ENCODE results near the gene TEAD1.

TEAD1 gene

DNA sequence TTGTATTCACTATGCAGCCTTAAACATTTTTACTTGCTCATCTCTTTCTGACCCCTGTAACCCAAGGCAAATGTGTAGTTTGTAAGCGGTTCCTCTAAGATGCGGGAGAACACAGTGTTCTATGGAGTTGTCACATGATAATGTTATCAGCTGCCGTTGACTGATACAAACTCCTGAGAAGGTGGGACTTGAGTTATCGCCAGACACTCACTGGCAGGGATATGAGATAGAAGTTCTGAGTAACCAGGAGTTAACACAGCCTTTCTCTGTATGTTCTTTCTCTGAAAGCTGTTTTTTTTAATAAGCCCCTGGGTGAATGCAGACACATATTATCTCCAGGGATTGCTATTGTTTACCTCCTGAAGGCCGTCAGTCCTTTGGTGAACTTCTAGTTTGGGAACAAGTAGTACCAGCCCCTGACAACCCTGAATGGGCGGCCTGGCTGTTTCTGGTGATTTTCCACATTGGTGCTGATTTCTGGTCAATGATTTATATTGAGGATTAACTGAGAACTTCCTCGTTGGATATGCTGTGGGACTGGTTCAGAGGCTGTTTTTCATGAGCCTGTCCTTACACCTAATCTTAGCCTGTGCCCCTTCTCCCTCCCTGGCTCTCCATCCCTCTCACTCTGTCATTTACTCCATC is 179.6 kb downstream of the TEAD1 start:
- Histone ChIP-seq H4K20me1 (ENCODE audit: insufficient read depth, low read length) (no peaks in the 10 kb centered on the region), H2AFZ (ENCODE audit: low read length) (no peak overlapping the region), H3K4me2 (ENCODE audit: low read depth, low read length) (no peak overlapping the region), H3F3A (ENCODE audit: insufficient read depth, low read length) (no peaks in the 10 kb centered on the region), H3K9ac (ENCODE audit: low read length) (no peak overlapping the region), H3K79me2 (ENCODE audit: low read length) (peaks cover 74% of the 10 kb centered on the region), H3K27ac (ENCODE audit: low read length) (no peak overlapping the region), H3K27me3 (replicated peaks; ENCODE audit: insufficient read depth, low read length) (no peaks in the 10 kb centered on the region), H3K4me3 (ENCODE audit: low read length) (no peak overlapping the region), H3K4me1 (ENCODE audit: low read length) (0 out of 2 replicates have a peak, but pooled peaks cover under 1% of the 10 kb centered on the region), H3K9me3 (replicated peaks; ENCODE audit: insufficient read depth, low read length) (no peaks in the 10 kb centered on the region), H3K9me2 (replicated peaks; ENCODE audit: insufficient read depth, low read length) (no peaks in the 10 kb centered on the region), H3K36me3 (replicated peaks; ENCODE audit: insufficient read depth, low read length) (no peaks in the 10 kb centered on the region)
- no peak for TF ChIP-seq EZH2 (optimal IDR thresholded peaks at IDR 0.05; ENCODE audit: low read depth, low read length)
- TF ChIP-seq, protein P1, sequence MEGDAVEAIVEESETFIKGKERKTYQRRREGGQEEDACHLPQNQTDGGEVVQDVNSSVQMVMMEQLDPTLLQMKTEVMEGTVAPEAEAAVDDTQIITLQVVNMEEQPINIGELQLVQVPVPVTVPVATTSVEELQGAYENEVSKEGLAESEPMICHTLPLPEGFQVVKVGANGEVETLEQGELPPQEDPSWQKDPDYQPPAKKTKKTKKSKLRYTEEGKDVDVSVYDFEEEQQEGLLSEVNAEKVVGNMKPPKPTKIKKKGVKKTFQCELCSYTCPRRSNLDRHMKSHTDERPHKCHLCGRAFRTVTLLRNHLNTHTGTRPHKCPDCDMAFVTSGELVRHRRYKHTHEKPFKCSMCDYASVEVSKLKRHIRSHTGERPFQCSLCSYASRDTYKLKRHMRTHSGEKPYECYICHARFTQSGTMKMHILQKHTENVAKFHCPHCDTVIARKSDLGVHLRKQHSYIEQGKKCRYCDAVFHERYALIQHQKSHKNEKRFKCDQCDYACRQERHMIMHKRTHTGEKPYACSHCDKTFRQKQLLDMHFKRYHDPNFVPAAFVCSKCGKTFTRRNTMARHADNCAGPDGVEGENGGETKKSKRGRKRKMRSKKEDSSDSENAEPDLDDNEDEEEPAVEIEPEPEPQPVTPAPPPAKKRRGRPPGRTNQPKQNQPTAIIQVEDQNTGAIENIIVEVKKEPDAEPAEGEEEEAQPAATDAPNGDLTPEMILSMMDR (IDR thresholded peaks at IDR 0.05; ENCODE audit: low read length), result no peak
- TF ChIP-seq EZH2phosphoT487 (IDR thresholded peaks at IDR 0.05; ENCODE audit: low read length), result no peak
- no peak for DNase-seq

GRCh38 chr11:12854297-12854661 is 180.1 kb downstream of the TEAD1 start:
- Histone ChIP-seq H3K4me3 (ENCODE audit: low read length) (no peak overlapping the region), H3K79me2 (ENCODE audit: low read length) (peaks cover 74% of the 10 kb centered on the region), H4K20me1 (ENCODE audit: insufficient read depth, low read length) (no peaks in the 10 kb centered on the region), H3K27ac (ENCODE audit: low read length) (no peak overlapping the region), H3K4me1 (ENCODE audit: low read length) (no peaks in the 10 kb centered on the region), H3K27me3 (replicated peaks; ENCODE audit: insufficient read depth, low read length) (no peaks in the 10 kb centered on the region), H3K9ac (ENCODE audit: low read length) (no peak overlapping the region), H3K9me2 (replicated peaks; ENCODE audit: insufficient read depth, low read length) (no peaks in the 10 kb centered on the region), H3K4me2 (ENCODE audit: low read depth, low read length) (no peak overlapping the region), H3K9me3 (replicated peaks; ENCODE audit: insufficient read depth, low read length) (no peaks in the 10 kb centered on the region), H2AFZ (ENCODE audit: low read length) (no peak overlapping the region), H3K36me3 (replicated peaks; ENCODE audit: insufficient read depth, low read length) (no peaks in the 10 kb centered on the region), H3F3A (ENCODE audit: insufficient read depth, low read length) (no peaks in the 10 kb centered on the region)
- DNase-seq, result no peak
- TF ChIP-seq EZH2phosphoT487 (IDR thresholded peaks at IDR 0.05; ENCODE audit: low read length) (no peak), EZH2 (optimal IDR thresholded peaks at IDR 0.05; ENCODE audit: low read depth, low read length) (no peak)
- TF ChIP-seq, protein P1 (IDR thresholded peaks at IDR 0.05; ENCODE audit: low read length), result no peak

GRCh38 chr11:12854829-12855228 is 180.6 kb downstream of the TEAD1 start:
- Histone ChIP-seq H2AFZ (ENCODE audit: low read length) (no peak overlapping the region), H3K4me1 (ENCODE audit: low read length) (no peaks in the 10 kb centered on the region), H3K4me2 (ENCODE audit: low read depth, low read length) (no peak overlapping the region), H3K9me2 (replicated peaks; ENCODE audit: insufficient read depth, low read length) (no peaks in the 10 kb centered on the region), H3K36me3 (replicated peaks; ENCODE audit: insufficient read depth, low read length) (no peaks in the 10 kb centered on the region), H3K4me3 (ENCODE audit: low read length) (no peak overlapping the region), H4K20me1 (ENCODE audit: insufficient read depth, low read length) (no peaks in the 10 kb centered on the region), H3K27me3 (replicated peaks; ENCODE audit: insufficient read depth, low read length) (no peaks in the 10 kb centered on the region), H3K9me3 (replicated peaks; ENCODE audit: insufficient read depth, low read length) (no peaks in the 10 kb centered on the region), H3K79me2 (ENCODE audit: low read length) (peaks cover 72% of the 10 kb centered on the region), H3F3A (ENCODE audit: insufficient read depth, low read length) (no peaks in the 10 kb centered on the region), H3K9ac (ENCODE audit: low read length) (no peak overlapping the region), H3K27ac (ENCODE audit: low read length) (no peak overlapping the region)
- no peak for DNase-seq
- no peak for TF ChIP-seq EZH2phosphoT487 (IDR thresholded peaks at IDR 0.05; ENCODE audit: low read length)
- no peak for TF ChIP-seq EZH2 (optimal IDR thresholded peaks at IDR 0.05; ENCODE audit: low read depth, low read length)
- TF ChIP-seq, protein P1 (IDR thresholded peaks at IDR 0.05; ENCODE audit: low read length), result no peak
